VCaP (cell line): ENCODE results near the gene POU1F1.
"Not testable (repeated sequence)": the region's sequence is repeated elsewhere in the genome, so short reads cannot be mapped to it uniquely, and the experiment has no call there.

Experiments used
- H3K27ac ChIP-seq: fragments of 450-650 bp; 2 replicates; pipeline ENCODE4 v1.5.1; 2017
- CTCF ChIP-seq: fragments of 450-650 bp; conservative IDR thresholded peaks from 2 replicates; pipeline ENCODE4 v1.5.1; 2017; ENCODE audit warnings: mild to moderate bottlenecking, moderate library complexity

Gene POU1F1

GRCh38 chr3:87248831-87249230, 27.6 kb downstream of the POU1F1 start:
- TF ChIP-seq CTCF, result no peak
- H3K27ac ChIP-seq, result no peak overlapping the region

- not testable (repeated sequence) for H3K27ac ChIP-seq
These were observed 28.2 kb downstream of the POU1F1 start for GRCh38 chr3:87248231-87248630.

GRCh38 chr3:87247430-87247773, 29.0 kb downstream of the POU1F1 start:
- H3K27ac ChIP-seq, result no peak overlapping the region
- TF ChIP-seq CTCF, result no peak

- no peak overlapping the region for H3K27ac ChIP-seq
- no peak for TF ChIP-seq CTCF
These were observed 29.5 kb downstream of the POU1F1 start for GRCh38 chr3:87246662-87247429.

GRCh38 chr3:87236093-87236492, 40.3 kb downstream of the POU1F1 start:
- no peak overlapping the region for H3K27ac ChIP-seq
- no peak for TF ChIP-seq CTCF

- no peak for TF ChIP-seq CTCF
- no peak overlapping the region for H3K27ac ChIP-seq
These were observed 42.6 kb downstream of the POU1F1 start for GRCh38 chr3:87233805-87234204.

GRCh38 chr3:87229113-87229512, 47.3 kb downstream of the POU1F1 start:
- TF ChIP-seq CTCF, result no peak
- H3K27ac ChIP-seq, result no peak overlapping the region

GRCh38 chr3:87228316-87228715, 48.1 kb downstream of the POU1F1 start:
- H3K27ac ChIP-seq, result peak overlapping the region; percentile 89

More at GRCh38 chr3:87228316-87228715, 48.1 kb downstream of the POU1F1 start:
- no peak for TF ChIP-seq CTCF
